GOT3 (cell line): ENCODE data around the gene CIRBP.

Experiments
- DNase-seq: peaks from one replicate; lab custom pipeline; 2025; ENCODE audit warnings: mixed read lengths; lab: John Stamatoyannopoulos, UW

CIRBP gene

GRCh38 chr19:1267477-1268225 lies 1.5 kb upstream of the CIRBP start:
- no peak for DNase-seq

- DNase-seq: no peak
These were observed 687 bp upstream of the CIRBP start for GRCh38 chr19:1268226-1269064.

DNA sequence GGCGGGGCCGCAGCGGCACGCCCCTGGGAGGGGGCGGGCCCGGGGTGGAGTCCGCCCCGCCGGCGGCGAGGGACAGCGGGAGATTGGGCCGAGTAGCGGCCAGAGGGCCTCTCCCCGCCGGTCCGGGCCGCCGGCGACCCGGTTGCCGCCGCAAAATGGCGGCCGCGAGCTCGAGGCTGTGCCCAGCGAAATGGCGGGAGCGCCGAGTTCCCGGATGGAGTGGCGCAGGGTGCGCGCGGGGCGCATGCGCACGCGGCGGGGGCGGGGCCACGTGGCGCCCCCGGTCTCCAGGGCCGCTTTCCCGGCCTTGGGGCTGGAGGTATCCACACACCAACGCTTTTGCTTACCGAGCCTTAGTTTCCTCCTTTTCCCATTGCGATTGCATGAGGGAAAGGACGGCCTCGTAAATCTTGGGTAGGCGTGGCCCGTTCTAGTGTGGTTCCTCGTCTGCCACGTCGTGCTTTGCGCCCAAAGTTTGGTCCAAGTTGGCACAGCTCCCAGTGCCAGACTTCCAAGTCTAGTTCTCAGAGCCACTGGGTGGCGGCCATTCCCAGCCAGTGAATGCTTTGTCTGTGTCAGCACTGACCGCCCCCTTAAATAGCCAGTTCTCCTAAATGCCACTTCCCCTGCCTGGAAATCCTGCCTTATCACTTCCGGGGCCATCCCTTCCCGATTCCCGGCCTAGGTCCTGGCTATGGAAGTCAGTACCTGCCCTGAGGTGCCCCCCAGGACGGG lies 513 bp downstream of the CIRBP start:
- peak; percentile 86 for DNase-seq

GRCh38 chr19:1270213-1270853 lies 1.2 kb downstream of the CIRBP start:
- no peak for DNase-seq

- no peak for DNase-seq
These were observed 1.9 kb downstream of the CIRBP start for GRCh38 chr19:1270854-1271527.

GRCh38 chr19:1271528-1272422 lies 2.6 kb downstream of the CIRBP start:
- no peak for DNase-seq

- DNase-seq: no peak
These were observed 3.5 kb downstream of the CIRBP start for GRCh38 chr19:1272423-1273262.

DNA sequence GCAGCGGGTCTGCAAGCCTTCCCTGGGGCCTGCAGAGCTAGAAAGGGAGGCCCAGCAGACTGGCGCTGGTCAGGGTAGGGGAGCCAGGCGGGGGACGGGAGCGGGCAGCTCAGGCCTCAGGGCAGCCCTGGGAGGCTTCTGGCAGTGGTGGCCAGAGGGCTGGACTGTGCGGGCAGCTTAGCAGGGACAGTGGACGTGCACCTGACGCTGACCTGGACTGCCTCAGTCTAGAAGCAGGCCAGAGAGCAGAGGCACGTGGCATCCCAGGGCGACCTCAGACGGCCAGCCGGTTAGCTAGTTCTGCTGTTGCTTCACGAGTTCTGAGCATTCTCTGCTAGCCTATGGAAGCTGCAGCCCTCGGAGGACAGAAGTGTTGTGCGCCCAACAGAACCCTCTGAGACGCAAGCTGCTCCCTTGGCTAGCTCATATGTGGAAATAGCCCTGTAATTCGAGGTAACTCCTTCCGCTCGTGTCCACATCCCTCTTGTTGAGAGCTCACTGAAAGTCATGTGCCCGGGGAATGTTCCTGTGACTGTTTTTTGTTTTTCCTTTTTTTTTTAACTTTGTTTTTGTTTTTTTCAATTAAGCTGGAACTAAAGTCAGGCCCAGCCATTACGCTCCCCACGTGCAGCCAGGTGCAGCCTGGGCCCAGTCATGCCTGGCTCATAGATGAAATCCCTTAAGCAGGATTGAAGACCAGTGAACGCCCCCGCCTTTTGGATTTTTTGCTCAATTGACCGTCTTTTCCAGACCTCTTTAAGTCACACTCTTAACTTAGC lies 4.3 kb downstream of the CIRBP start:
- no peak for DNase-seq

- no peak for DNase-seq
These were observed 5.1 kb downstream of the CIRBP start for GRCh38 chr19:1274081-1274851.

GRCh38 chr19:1274852-1275259 lies 5.7 kb downstream of the CIRBP start:
- no peak for DNase-seq

GRCh38 chr19:1275260-1275975 lies 6.3 kb downstream of the CIRBP start, which contains the start of gene FAM174C:
Gene FAM174C (plus strand): TSS chr19:1275530. CDS start chr19:1275550, 20 bp downstream.
- peak; percentile 94 for DNase-seq

DNA sequence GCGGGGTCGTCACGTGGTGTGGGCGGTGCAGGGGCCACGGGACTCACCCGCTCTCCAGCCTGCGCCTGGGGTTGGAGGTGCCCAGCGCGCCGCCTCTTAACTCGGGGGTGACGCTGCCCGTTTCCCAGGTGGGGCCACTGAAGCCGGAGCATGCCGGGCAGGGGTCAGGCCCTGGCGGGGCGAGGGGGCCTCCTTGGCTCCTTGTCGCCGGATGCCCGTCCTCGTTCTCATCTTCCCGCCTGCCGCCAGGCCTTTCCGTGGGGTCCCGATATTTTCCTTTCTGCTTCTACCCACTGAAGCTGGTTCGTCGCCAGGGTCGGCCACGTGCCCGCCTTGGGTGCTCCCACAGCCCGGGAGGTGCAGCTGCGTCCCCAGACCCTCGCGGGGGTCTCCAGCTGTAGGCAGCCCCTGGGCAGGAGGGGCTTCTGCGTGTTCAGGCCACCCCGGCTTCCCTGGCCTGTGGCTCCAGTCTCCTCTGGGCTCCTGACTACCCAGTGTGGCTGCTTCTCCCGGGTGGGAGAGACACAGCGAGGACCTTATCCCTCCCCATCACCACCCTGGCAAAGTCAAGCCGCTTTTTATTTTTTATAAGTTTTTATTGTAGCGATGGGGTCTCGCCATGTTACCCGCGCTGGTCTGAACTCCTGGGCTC lies 7.0 kb downstream of the CIRBP start:
- DNase-seq: no peak

- DNase-seq: no peak
These were observed 7.5 kb downstream of the CIRBP start for GRCh38 chr19:1276628-1277022.

DNA sequence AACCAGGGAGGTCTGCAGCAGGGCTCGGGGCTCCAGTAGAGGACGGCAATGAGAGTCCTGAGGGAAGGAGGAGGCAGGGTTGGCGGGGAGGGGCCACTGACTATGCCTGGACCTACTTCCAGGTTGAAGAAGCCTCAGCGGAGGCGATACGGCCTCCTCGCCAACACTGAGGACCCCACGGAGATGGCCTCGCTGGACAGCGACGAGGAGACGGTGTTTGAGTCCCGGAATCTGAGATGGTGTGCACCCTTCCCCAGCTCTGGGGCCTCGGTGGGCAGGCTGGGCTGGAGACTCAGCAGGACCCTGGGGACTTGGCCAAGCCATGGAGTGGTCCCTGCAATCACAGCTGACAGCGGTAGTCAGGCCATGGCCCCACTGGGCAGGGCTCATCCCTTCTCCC lies 7.9 kb downstream of the CIRBP start:
- DNase-seq: no peak

GRCh38 chr19:1278074-1278473 lies 8.9 kb downstream of the CIRBP start:
- DNase-seq: no peak
